GM21529 (cell line): Measurements from ENCODE around the gene RTN4IP1.
A peak's percentile ranks its signal among the peaks of the same experiment; 100 is the strongest.

Experiments
- ATAC-seq: cut with Tn5 transposase; IDR thresholded peaks from one replicate; pipeline ENCODE4 v1.9.1; 2021; ENCODE audit not compliant: unreplicated experiment

The RTN4IP1 gene, protein sequence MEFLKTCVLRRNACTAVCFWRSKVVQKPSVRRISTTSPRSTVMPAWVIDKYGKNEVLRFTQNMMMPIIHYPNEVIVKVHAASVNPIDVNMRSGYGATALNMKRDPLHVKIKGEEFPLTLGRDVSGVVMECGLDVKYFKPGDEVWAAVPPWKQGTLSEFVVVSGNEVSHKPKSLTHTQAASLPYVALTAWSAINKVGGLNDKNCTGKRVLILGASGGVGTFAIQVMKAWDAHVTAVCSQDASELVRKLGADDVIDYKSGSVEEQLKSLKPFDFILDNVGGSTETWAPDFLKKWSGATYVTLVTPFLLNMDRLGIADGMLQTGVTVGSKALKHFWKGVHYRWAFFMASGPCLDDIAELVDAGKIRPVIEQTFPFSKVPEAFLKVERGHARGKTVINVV

DNA sequence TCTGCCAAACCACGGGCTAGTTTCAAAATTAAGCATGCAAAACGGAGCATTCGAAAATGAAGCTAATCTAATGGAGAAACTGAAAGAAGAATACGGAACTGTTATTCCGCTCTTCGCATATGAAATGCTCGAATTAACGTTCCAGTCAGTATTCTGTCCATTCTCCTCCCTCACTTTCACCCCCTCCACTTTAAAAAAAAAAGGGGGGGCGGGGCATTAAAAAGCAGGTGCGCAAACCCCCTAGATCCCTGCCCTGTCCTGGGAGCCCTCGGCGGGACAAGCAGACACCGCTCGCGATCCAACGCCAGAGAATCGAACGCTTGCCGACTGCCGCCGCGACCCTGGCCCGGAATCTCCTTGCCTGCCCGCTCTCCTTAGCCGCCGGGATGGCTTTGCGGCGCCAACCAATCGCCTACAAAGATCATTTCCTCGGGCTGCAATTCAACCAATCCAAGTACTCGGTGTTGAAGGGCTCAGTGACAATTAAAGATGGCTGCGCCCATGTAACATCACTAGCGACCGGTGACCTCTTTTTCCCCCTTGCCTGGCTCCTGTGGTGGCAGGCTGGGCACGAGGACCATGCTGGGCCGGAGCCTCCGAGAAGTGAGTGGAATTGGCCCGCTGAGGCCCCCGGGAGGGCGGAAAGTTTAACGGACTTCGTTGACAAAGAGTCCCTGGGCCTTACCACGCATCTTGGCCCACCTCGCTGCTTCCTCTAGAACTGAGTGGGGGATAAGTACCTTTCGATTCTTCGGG lies at the start of gene RTN4IP1, which contains the start of gene QRSL1:
Gene RTN4IP1 (minus strand): TSS at position 396 of the 756 bp plus-strand sequence. CDS start 477 bp downstream, outside the sequence.
Gene QRSL1 (plus strand): TSS at position 476 of the 756 bp plus-strand sequence. CDS start 104 bp downstream, at position 580.
- ATAC-seq: peak; percentile 80

DNA sequence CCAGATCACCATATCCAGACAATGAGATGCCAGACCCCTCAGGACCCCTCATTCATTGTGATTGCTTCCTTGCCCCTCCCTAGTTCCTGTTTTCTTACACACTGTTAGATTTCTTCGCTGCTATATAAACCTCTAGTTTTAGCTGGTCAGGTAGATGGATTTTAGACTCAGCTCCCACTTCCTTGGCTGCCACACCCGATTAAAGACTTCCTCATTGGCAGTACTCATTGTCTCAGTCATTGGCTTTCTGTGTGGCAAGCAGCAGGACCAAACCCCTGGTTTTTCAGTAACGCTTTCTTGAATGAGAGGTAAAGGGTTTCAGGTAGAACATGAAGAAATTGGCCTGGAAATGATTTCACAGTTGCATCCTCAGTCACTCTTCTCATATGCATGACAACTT lies 48.0 kb upstream of the RTN4IP1 start:
- no peak for ATAC-seq

GRCh38 chr6:106674541-106675229 lies 45.4 kb upstream of the RTN4IP1 start:
- no peak for ATAC-seq

DNA sequence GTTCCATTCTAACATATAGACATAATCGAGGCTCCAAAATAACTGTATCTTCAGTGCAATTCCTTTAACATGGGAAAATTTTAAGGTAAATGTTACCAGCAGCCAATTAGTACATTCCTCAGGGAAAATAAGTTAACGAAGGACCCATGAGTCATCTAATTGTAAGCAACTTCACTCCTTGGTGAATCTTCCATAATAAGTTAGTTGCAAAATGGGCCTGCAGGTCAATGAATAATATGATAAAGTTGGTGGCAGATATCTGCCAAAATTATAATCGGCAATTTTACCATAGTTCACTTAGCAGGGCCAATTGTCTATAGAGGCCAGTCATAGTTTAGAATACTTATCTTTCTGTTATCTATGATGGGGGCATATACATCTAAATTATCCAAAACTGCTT lies 42.4 kb upstream of the RTN4IP1 start:
- no peak for ATAC-seq

- no peak for ATAC-seq
Measured at GRCh38 chr6:106670236-106670635, 40.9 kb upstream of the RTN4IP1 start.

DNA sequence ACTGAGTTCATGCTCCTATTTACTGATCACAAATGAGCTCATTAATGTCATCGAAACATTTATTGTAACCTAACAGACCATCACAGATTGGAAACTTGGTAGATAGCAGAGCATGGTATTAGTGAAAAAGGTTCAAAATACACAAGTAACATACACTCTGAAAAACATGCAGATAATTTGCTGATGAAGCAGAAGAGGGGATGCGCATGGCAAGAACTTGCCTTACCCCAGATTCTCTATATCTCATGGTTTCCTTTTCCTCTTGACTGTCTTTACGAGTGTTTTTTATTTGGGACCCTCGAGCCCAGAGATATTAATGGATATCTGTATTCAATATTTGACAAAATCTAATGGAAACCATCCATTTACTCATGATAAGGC lies 37.7 kb upstream of the RTN4IP1 start:
- ATAC-seq: no peak

DNA sequence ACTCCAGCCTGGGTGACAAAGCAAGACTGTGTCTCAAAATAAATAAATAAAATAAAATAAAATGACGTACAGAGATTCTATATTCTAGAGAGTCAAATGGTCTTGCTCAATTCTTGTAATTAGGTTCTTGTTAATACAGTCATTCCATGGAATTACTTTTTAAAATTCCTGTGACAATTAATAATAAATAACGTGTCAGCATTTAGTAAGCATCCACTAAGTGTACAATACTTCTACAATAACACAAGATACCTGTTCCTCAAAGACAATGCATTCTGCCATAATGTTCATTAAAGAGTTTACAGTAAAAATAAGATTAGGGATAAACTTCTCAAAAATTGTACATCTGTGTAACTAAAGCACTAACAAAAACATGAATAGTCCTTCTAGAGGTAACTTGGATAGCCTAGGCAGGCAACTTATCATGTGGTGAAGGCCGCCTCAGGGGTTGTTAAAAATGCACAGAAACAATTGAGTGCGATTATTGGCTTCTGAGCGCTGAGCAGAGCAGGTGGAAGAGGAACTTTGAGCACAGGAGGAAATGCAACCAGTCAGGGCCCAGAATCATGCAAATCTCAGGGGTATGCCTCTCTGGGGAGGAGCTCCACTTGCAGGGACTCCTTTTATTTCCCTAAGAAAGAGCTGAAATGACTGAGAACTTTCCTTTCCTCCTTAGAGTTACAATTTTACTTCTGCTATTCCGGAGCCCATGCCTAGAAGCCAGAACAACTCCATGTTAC lies 37.2 kb upstream of the RTN4IP1 start:
- ATAC-seq: peak; percentile 100

- ATAC-seq: no peak
Measured at GRCh38 chr6:106662458-106662857, 33.2 kb upstream of the RTN4IP1 start.

GRCh38 chr6:106659859-106660258 lies 30.6 kb upstream of the RTN4IP1 start:
- ATAC-seq: no peak

DNA sequence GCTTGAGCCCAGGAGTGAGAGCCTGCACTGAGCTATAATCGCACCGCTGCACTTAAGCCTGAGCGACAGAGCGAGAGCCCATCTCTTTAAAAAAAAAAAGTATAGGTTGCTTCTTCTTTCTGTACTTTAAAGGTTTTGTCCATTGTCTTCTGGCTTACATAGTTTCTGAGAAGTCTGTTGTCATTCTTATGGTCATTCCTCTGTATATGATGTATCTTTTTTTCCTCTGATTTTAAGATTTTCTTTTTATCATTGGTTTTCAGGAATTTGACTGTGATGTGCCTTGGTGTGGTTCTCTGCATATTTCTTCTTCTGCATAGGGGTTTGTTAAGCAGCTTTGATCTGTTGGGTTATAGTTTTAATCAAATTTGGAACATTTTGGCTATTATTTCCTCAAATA lies 29.2 kb upstream of the RTN4IP1 start:
- ATAC-seq: no peak

- ATAC-seq: peak; percentile 89
Measured at GRCh38 chr6:106648651-106649308, 19.5 kb upstream of the RTN4IP1 start.

DNA sequence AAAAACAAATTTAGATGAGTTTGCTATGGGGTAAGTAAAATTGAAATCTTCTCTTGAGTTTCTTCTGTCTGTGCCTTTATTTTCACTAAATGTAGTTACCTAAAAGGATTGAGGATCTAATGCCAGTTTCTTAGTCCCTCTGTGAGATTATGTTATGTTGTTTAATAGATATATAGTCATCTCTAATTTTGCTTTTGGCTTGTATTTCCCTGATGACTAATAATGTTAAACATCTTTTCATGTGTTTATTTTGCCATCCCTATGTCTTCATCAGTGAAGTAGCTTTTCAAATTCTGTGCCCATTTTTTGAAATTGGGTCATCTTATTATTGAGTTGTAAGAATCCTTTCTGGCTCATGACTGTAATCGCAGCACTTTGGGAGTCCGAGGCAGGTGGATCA lies 13.8 kb upstream of the RTN4IP1 start:
- ATAC-seq: no peak

- no peak for ATAC-seq
Measured at GRCh38 chr6:106642476-106642875, 13.2 kb upstream of the RTN4IP1 start.

DNA sequence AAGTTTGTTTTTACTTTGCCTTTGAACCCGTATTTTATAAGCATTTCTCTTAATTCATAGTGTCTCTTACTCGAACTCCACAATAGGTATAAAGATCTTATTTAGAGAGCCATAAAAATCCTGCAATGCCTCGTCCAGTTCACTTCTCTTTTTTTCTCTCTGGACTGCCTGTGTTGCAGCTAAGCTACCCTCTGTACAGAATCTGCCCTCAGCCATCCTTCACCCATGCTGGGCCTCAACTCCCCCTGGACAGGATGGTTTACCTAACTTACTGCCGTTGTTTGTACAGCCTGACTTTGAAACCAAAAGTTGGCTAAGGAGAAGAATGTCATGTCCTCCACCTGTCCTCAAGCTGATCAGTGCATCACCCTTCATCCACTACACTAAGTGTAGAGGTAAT lies 10.5 kb upstream of the RTN4IP1 start:
- no peak for ATAC-seq

- ATAC-seq: peak; percentile 82
Measured at GRCh38 chr6:106637717-106638341, 8.5 kb upstream of the RTN4IP1 start.

- ATAC-seq: peak; percentile 26
Measured at GRCh38 chr6:106637051-106637716, 7.9 kb upstream of the RTN4IP1 start.

DNA sequence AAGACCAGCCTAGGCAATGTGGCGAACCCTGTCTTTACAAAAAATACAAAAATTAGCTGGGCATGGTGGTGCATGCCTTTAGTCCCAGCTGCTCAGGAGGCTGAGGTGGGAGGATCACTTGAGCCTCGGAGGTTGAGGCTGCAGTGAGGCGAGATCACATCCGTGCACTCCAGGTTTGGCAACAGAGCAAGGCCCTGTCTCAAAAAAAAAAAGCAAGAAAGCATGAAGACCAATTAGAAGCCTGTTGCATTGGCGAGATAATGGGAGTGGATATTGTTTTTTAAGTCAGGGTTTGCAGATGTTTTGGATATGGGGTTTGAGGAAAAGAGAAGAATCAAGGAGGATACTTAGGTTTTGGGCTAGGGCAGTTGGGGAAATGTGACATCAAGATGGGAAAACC lies 5.3 kb upstream of the RTN4IP1 start:
- no peak for ATAC-seq

- ATAC-seq: no peak
Measured at GRCh38 chr6:106631346-106631745, 2.0 kb upstream of the RTN4IP1 start.

DNA sequence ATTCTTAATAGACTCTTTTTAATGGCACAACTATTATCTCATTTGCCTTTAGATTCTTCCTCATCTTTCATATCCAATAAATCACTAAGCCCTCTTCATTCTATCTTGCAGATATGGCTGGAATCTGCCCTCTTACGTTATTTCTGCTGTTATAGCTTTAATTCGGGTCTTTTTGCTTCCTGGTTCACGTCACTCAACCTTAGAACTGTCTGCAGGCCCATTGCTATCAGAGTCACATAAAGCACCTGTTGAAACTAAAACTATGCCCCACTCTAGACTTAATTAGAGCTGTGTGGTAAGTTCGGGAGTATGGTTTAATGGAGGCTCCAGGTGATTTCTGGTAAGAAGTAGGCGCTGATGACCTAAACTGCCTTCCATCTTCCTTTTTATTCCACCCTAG lies 1.1 kb upstream of the RTN4IP1 start:
- no peak for ATAC-seq

- ATAC-seq: no peak
Measured at GRCh38 chr6:106629859-106630163, 513 bp upstream of the RTN4IP1 start.
